PFSK-1 (cell line): ENCODE measurements around the gene SMIM35.

Experiments used
- FOXP2 ChIP-seq: optimal IDR thresholded peaks from 2 replicates; pipeline ENCODE3; 2011; ENCODE audit warnings: borderline replicate concordance, control low read depth, inconsistent platforms; ENCODE audit not compliant: insufficient read depth; ENCODE audit errors: extremely low read length, extremely low read depth
- POLR2AphosphoS5 ChIP-seq: IDR thresholded peaks from 2 replicates; pipeline ENCODE4 v1.6.1; 2012; ENCODE audit warnings: low read depth, mild to moderate bottlenecking, control low read depth, low read length, moderate library complexity
- REST ChIP-seq, 2 experiments: IDR thresholded peaks; 2 replicates each; pipeline versions ENCODE4 v1.6.1 to v1.8.0; 2011 to 2012; ENCODE audit warnings: low read depth in 2 of 2, low read length in 2 of 2, control low read depth in 1 of 2, inconsistent platforms in 1 of 2, mild to moderate bottlenecking in 1 of 2, moderate library complexity in 1 of 2; ENCODE audit not compliant: insufficient read depth in 1 of 2
- SIN3A ChIP-seq: IDR thresholded peaks from 2 replicates; pipeline ENCODE4 v1.6.1; 2012; ENCODE audit warnings: mild to moderate bottlenecking, low read length, moderate library complexity, borderline replicate concordance; ENCODE audit not compliant: insufficient read depth
- TAF1 ChIP-seq: IDR thresholded peaks from 2 replicates; pipeline ENCODE4 v1.6.1; 2012; ENCODE audit warnings: low read length, control low read depth, borderline replicate concordance; ENCODE audit not compliant: insufficient read depth

Gene SMIM35

GRCh38 chr11:117958949-117959348 lies 127.8 kb downstream of the SMIM35 start:
- TF ChIP-seq TAF1 = no peak
- no peak for TF ChIP-seq SIN3A
- no peak for TF ChIP-seq FOXP2
- TF ChIP-seq POLR2AphosphoS5 = no peak
- TF ChIP-seq REST (IDR thresholded peaks at IDR 0.05; ENCODE audit: insufficient read depth in 1 of 2, low read depth in 2 of 2, low read length in 2 of 2) = no peak
